Activated T-cell treated with anti-CD3 and anti-CD28 coated beads, Interleukin-2, amount 50 U/mL, for 24 hours (primary cell): ENCODE data around the gene UGCG.

ENCODE experiments used
- DNase-seq: peaks from one replicate; pipeline ENCODE4 v3.0.0-alpha.2; 2020
- H3K27ac Mint-ChIP-seq: 2 replicates; pipeline ENCODE4 v1.8.0; 2020; ENCODE audit warnings: mild to moderate bottlenecking, mixed read lengths
- H3K27me3 Mint-ChIP-seq: 2 replicates; pipeline ENCODE4 v1.8.0; 2020; ENCODE audit warnings: mixed read lengths
- H3K36me3 Mint-ChIP-seq: 2 replicates; pipeline ENCODE4 v1.8.0; 2020; ENCODE audit warnings: low read depth, mixed read lengths
- H3K4me1 Mint-ChIP-seq: 2 replicates; pipeline ENCODE4 v1.8.0; 2020; ENCODE audit warnings: low read depth, mixed read lengths
- H3K4me3 Mint-ChIP-seq: 2 replicates; pipeline ENCODE4 v1.8.0; 2020; ENCODE audit warnings: mild to moderate bottlenecking, moderate library complexity, mixed read lengths
- H3K9me3 Mint-ChIP-seq: 2 replicates; pipeline ENCODE4 v1.8.0; 2020; ENCODE audit warnings: mixed read lengths

The UGCG gene

GRCh38 chr9:111963995-111964394, 67.4 kb downstream of the UGCG start:
- DNase-seq: no peak
- no peak overlapping the region for H3K27ac Mint-ChIP-seq
- no peaks in the 10 kb centered on the region for H3K27me3 Mint-ChIP-seq
- H3K9me3 Mint-ChIP-seq: no peaks in the 10 kb centered on the region
- H3K36me3 Mint-ChIP-seq: no peaks in the 10 kb centered on the region
- H3K4me3 Mint-ChIP-seq: no peak overlapping the region
- H3K4me1 Mint-ChIP-seq: peaks cover 20% of the 10 kb centered on the region

GRCh38 chr9:111965566-111966019, 69.0 kb downstream of the UGCG start:
- no peaks in the 10 kb centered on the region for H3K36me3 Mint-ChIP-seq
- H3K4me1 Mint-ChIP-seq: peaks cover 16% of the 10 kb centered on the region
- no peaks in the 10 kb centered on the region for H3K27me3 Mint-ChIP-seq
- no peak overlapping the region for H3K4me3 Mint-ChIP-seq
- no peak for DNase-seq
- H3K9me3 Mint-ChIP-seq: no peaks in the 10 kb centered on the region
- H3K27ac Mint-ChIP-seq: peak overlapping the region; percentile 9

- no peaks in the 10 kb centered on the region for H3K9me3 Mint-ChIP-seq
- H3K36me3 Mint-ChIP-seq: no peaks in the 10 kb centered on the region
- no peaks in the 10 kb centered on the region for H3K27me3 Mint-ChIP-seq
- peaks cover 16% of the 10 kb centered on the region for H3K4me1 Mint-ChIP-seq
- DNase-seq: no peak
- no peak overlapping the region for H3K4me3 Mint-ChIP-seq
- no peak overlapping the region for H3K27ac Mint-ChIP-seq
These were observed 69.6 kb downstream of the UGCG start for GRCh38 chr9:111966124-111966723.

- no peak for DNase-seq
- H3K27ac Mint-ChIP-seq: no peak overlapping the region
- peaks cover 16% of the 10 kb centered on the region for H3K4me1 Mint-ChIP-seq
- H3K27me3 Mint-ChIP-seq: no peaks in the 10 kb centered on the region
- H3K9me3 Mint-ChIP-seq: no peaks in the 10 kb centered on the region
- no peaks in the 10 kb centered on the region for H3K36me3 Mint-ChIP-seq
- no peak overlapping the region for H3K4me3 Mint-ChIP-seq
These were observed 70.3 kb downstream of the UGCG start for GRCh38 chr9:111966861-111967291.

- H3K36me3 Mint-ChIP-seq: no peaks in the 10 kb centered on the region
- no peak overlapping the region for H3K4me3 Mint-ChIP-seq
- no peak overlapping the region for H3K27ac Mint-ChIP-seq
- no peaks in the 10 kb centered on the region for H3K9me3 Mint-ChIP-seq
- H3K27me3 Mint-ChIP-seq: no peaks in the 10 kb centered on the region
- H3K4me1 Mint-ChIP-seq: peaks cover 16% of the 10 kb centered on the region
- DNase-seq: no peak
These were observed 71.0 kb downstream of the UGCG start for GRCh38 chr9:111967621-111968020.

GRCh38 chr9:111969061-111969460, 72.4 kb downstream of the UGCG start:
- Mint-ChIP-seq H3K27me3 (no peaks in the 10 kb centered on the region), H3K27ac (no peak overlapping the region), H3K4me1 (peaks cover 16% of the 10 kb centered on the region), H3K4me3 (no peak overlapping the region), H3K9me3 (no peaks in the 10 kb centered on the region), H3K36me3 (no peaks in the 10 kb centered on the region)
- no peak for DNase-seq

GRCh38 chr9:111969622-111970021, 73.0 kb downstream of the UGCG start:
- no peak for DNase-seq
- H3K27ac Mint-ChIP-seq: no peak overlapping the region
- peaks cover 16% of the 10 kb centered on the region for H3K4me1 Mint-ChIP-seq
- no peaks in the 10 kb centered on the region for H3K27me3 Mint-ChIP-seq
- H3K36me3 Mint-ChIP-seq: no peaks in the 10 kb centered on the region
- H3K4me3 Mint-ChIP-seq: no peak overlapping the region
- no peaks in the 10 kb centered on the region for H3K9me3 Mint-ChIP-seq

GRCh38 chr9:111970827-111971226, 74.2 kb downstream of the UGCG start:
- DNase-seq: no peak
- H3K27ac Mint-ChIP-seq: no peak overlapping the region
- H3K36me3 Mint-ChIP-seq: no peaks in the 10 kb centered on the region
- H3K4me3 Mint-ChIP-seq: no peak overlapping the region
- no peaks in the 10 kb centered on the region for H3K9me3 Mint-ChIP-seq
- H3K27me3 Mint-ChIP-seq: no peaks in the 10 kb centered on the region
- peaks cover 11% of the 10 kb centered on the region for H3K4me1 Mint-ChIP-seq

- no peak for DNase-seq
- Mint-ChIP-seq H3K4me3 (no peak overlapping the region), H3K9me3 (no peaks in the 10 kb centered on the region), H3K36me3 (no peaks in the 10 kb centered on the region), H3K27ac (no peak overlapping the region), H3K4me1 (peaks cover 9% of the 10 kb centered on the region), H3K27me3 (no peaks in the 10 kb centered on the region)
These were observed 77.6 kb downstream of the UGCG start for GRCh38 chr9:111974092-111974681.

GRCh38 chr9:111975709-111976108, 79.1 kb downstream of the UGCG start:
- Mint-ChIP-seq H3K27me3 (no peaks in the 10 kb centered on the region), H3K36me3 (no peaks in the 10 kb centered on the region), H3K4me1 (peaks cover 9% of the 10 kb centered on the region), H3K27ac (no peak overlapping the region), H3K4me3 (no peak overlapping the region), H3K9me3 (no peaks in the 10 kb centered on the region)
- DNase-seq: no peak

- no peaks in the 10 kb centered on the region for H3K36me3 Mint-ChIP-seq
- no peak overlapping the region for H3K4me3 Mint-ChIP-seq
- no peaks in the 10 kb centered on the region for H3K27me3 Mint-ChIP-seq
- H3K27ac Mint-ChIP-seq: no peak overlapping the region
- H3K9me3 Mint-ChIP-seq: no peaks in the 10 kb centered on the region
- no peak for DNase-seq
- H3K4me1 Mint-ChIP-seq: peaks cover 21% of the 10 kb centered on the region
These were observed 82.0 kb downstream of the UGCG start for GRCh38 chr9:111978616-111979015.

GRCh38 chr9:111979561-111979960, 82.9 kb downstream of the UGCG start:
- H3K4me3 Mint-ChIP-seq: no peak overlapping the region
- H3K4me1 Mint-ChIP-seq: peaks cover 28% of the 10 kb centered on the region
- no peak for DNase-seq
- no peak overlapping the region for H3K27ac Mint-ChIP-seq
- no peaks in the 10 kb centered on the region for H3K27me3 Mint-ChIP-seq
- no peaks in the 10 kb centered on the region for H3K9me3 Mint-ChIP-seq
- no peaks in the 10 kb centered on the region for H3K36me3 Mint-ChIP-seq

GRCh38 chr9:111980398-111980797, 83.8 kb downstream of the UGCG start:
- Mint-ChIP-seq H3K9me3 (no peaks in the 10 kb centered on the region), H3K27me3 (no peaks in the 10 kb centered on the region), H3K27ac (no peak overlapping the region), H3K36me3 (no peaks in the 10 kb centered on the region), H3K4me1 (peaks cover 34% of the 10 kb centered on the region), H3K4me3 (no peak overlapping the region)
- DNase-seq: no peak

GRCh38 chr9:111983484-111983908, 86.9 kb downstream of the UGCG start:
- Mint-ChIP-seq H3K4me1 (peaks cover 45% of the 10 kb centered on the region), H3K27ac (no peak overlapping the region), H3K9me3 (no peaks in the 10 kb centered on the region), H3K36me3 (no peaks in the 10 kb centered on the region), H3K4me3 (no peak overlapping the region), H3K27me3 (no peaks in the 10 kb centered on the region)
- DNase-seq: no peak

- Mint-ChIP-seq H3K36me3 (no peaks in the 10 kb centered on the region), H3K4me1 (peaks cover 45% of the 10 kb centered on the region), H3K9me3 (no peaks in the 10 kb centered on the region), H3K27ac (no peak overlapping the region), H3K4me3 (no peak overlapping the region), H3K27me3 (no peaks in the 10 kb centered on the region)
- no peak for DNase-seq
These were observed 87.6 kb downstream of the UGCG start for GRCh38 chr9:111984086-111984802.
